ENCODE results near the gene MC3R.

DNA sequence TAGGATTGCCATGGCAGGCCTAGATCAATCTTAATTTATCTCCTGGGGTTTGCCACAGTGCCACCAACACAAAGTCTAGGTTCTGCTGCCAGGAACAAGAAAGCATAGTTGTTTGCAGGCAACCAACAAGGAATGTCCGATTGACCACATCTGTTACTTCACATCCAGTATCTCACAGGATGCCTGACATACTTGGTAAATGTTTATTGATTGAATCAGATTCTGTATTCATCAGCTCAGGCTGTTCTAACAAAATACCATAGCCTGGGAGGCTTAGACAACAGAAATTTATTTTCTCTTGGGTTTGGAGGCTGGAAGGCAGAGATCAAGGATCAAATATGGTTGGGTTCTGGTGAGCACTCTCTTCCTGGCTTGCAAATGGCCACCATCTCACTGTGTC is 26.3 kb upstream of the MC3R start:
- TF ChIP-seq CTCF (IDR thresholded peaks at IDR 0.05) (no peak), POLR2A (IDR thresholded peaks at IDR 0.05) (no peak)
